Epithelial cell of esophagus (primary cell): Measurements from ENCODE around the gene NECAP2.

Experiments used
- DNase-seq: peaks from one replicate; pipeline ENCODE4 v3.0.0; 2010; ENCODE audit warnings: low read depth
- H3K4me3 ChIP-seq: 2 replicates; pipeline ENCODE4 v1.5.1; 2011; ENCODE audit warnings: mild to moderate bottlenecking, low read length, control low read depth
- TF ChIP-seq, protein P1 (sequence below): IDR thresholded peaks from 2 replicates; pipeline ENCODE4 v1.5.1; 2011; ENCODE audit warnings: low read depth, mild to moderate bottlenecking, low read length, control low read depth, inconsistent platforms; ENCODE audit not compliant: insufficient read depth; ENCODE audit errors: missing control alignments

NECAP2 gene

DNA sequence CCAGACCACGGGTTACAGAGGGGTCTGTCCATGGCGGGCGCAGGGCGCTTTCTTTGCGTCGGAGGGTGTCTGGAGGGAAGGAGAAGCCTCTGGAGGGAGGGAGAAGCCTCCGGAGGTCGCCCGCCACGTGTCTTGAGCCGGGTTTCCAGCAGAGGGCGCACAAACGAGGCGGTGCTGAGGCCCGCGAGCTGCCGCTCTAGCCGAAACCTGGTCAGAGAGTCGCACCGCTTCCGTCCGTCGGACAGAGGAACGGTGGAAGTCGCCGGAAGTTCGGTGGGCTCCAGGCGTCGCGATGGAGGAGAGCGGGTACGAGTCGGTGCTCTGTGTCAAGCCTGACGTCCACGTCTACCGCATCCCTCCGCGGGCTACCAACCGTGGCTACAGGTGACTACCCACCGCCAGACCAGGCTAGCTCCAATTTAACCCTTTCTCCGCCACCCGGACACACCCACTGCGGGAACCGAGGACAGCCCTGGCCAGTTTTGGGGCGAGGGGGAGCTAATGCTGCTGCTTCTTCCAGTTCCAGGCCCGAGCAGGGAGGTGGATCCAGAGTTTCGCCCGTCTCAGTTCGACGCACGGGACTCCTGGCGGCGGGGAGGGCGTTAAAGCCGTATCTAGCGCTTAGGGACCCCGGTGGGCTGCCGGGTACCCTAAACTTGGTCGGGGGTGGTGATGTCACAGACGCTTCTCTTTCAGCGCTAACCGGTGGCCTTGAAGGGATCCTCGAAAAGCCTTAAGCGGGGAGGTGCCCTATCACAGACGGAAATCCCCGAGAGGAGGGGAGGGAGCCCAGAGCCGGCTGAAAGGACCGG lies at the start of gene NECAP2:
Gene NECAP2 (plus strand): TSS at position 255 of the 812 bp plus-strand sequence. CDS start 38 bp downstream, at position 293.
- TF ChIP-seq, protein P1, sequence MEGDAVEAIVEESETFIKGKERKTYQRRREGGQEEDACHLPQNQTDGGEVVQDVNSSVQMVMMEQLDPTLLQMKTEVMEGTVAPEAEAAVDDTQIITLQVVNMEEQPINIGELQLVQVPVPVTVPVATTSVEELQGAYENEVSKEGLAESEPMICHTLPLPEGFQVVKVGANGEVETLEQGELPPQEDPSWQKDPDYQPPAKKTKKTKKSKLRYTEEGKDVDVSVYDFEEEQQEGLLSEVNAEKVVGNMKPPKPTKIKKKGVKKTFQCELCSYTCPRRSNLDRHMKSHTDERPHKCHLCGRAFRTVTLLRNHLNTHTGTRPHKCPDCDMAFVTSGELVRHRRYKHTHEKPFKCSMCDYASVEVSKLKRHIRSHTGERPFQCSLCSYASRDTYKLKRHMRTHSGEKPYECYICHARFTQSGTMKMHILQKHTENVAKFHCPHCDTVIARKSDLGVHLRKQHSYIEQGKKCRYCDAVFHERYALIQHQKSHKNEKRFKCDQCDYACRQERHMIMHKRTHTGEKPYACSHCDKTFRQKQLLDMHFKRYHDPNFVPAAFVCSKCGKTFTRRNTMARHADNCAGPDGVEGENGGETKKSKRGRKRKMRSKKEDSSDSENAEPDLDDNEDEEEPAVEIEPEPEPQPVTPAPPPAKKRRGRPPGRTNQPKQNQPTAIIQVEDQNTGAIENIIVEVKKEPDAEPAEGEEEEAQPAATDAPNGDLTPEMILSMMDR, result peak; percentile 80
- peak; percentile 93 for DNase-seq
- peak within 1 kb of the TSS; percentile 92 for H3K4me3 ChIP-seq

GRCh38 chr1:16391411-16391810 lies 49.1 kb upstream of the NECAP2 start:
- DNase-seq, result no peak
- TF ChIP-seq, protein P1, result no peak
- H3K4me3 ChIP-seq, result no peak overlapping the region

- TF ChIP-seq, protein P1, result no peak
- DNase-seq, result no peak
- H3K4me3 ChIP-seq, result no peak overlapping the region
Observed at GRCh38 chr1:16392740-16393569, 47.6 kb upstream of the NECAP2 start.

DNA sequence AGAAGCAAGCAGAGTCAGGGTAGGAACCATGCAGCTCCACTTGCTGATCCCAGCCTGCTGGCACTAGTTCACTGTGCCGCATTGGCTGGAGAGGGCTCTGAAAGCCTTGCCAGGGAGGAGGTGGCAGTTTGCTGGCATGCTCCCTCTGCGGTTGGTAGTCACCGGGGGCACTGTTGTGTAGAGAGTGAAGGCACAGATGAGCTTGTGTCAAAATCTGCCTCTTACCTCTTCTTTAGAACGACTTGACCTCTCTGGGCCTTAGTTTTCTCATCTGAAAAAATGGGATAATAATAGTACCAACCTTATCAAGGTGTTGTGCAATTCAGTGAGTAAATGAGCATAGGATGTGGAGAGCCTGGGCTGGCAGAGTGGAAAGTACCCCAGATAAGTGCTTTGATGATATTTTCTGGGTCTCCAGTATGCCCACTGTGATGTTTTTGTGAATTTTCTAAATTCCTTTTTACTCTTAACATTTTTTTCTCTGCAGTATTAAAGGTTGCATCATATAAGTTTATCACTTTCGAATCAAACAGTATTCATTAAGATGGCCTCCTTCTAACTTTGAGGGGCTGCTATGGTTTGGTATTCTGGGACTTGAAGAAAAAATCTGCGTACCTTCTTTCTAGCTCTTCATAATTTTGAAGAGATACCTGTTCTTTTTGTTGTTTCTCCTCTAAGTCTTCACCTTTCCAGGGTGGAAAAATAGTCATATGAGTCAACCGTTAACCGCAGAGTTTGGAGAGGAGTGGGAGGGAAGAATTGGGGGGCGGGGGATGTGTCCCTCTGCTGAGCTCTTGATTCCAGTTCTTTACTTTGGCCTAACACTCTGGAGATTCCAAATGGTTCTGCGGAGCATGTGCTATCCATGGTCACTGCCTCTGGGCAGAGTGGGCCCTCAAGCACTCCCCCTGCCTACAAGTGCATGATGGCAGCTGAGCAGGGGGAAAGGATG lies 46.7 kb upstream of the NECAP2 start:
- TF ChIP-seq, protein P1, result no peak
- no peak overlapping the region for H3K4me3 ChIP-seq
- no peak for DNase-seq

GRCh38 chr1:16394977-16395376 lies 45.5 kb upstream of the NECAP2 start:
- DNase-seq, result no peak
- TF ChIP-seq, protein P1, result no peak
- no peak overlapping the region for H3K4me3 ChIP-seq

- DNase-seq, result peak; percentile 99
- H3K4me3 ChIP-seq, result no peak overlapping the region
- TF ChIP-seq, protein P1, result no peak
Observed at GRCh38 chr1:16396591-16396990, 43.9 kb upstream of the NECAP2 start.
